GM12892 (cell line): Measurements from ENCODE around the gene CXCR1.

Experiments used
- POLR2A ChIP-seq: IDR thresholded peaks from 2 replicates; pipeline ENCODE4 v1.6.1; 2011; ENCODE audit warnings: low read depth, low read length, control low read depth
- POLR2AphosphoS5 ChIP-seq: IDR thresholded peaks from 2 replicates; pipeline ENCODE4 v1.6.1; 2011; ENCODE audit warnings: low read depth, low read length, control low read depth
- TAF1 ChIP-seq: IDR thresholded peaks from 2 replicates; pipeline ENCODE4 v1.6.1; 2011; ENCODE audit warnings: low read depth, mild to moderate bottlenecking, control low read depth, low read length, borderline replicate concordance

GRCh38 chr2:218192902-218193430 lies 26.2 kb upstream of the CXCR1 start:
- TF ChIP-seq POLR2A, result no peak
- TF ChIP-seq POLR2AphosphoS5, result no peak
- TF ChIP-seq TAF1, result no peak
